Neutrophil (primary cell): ENCODE measurements around the gene RNLS.
"Not testable (repeated sequence)": the region's sequence is repeated elsewhere in the genome, so short reads cannot be mapped to it uniquely, and the experiment has no call there.

Experiments used
- H3K27ac ChIP-seq: fragments of 200-600 bp; sonication (generic); 2 replicates; pipeline ENCODE4 v1.5.1; 2016; ENCODE audit warnings: mild to moderate bottlenecking, moderate library complexity
- H3K27me3 ChIP-seq: fragments of 200-600 bp; sonication (generic); 2 replicates; pipeline ENCODE4 v1.6.0; 2016; ENCODE audit warnings: mild to moderate bottlenecking
- H3K36me3 ChIP-seq: fragments of 200-600 bp; sonication (generic); 2 replicates; pipeline ENCODE4 v1.5.1; 2017
- H3K4me1 ChIP-seq, 2 experiments: fragments of 200-600 bp in 1 of 2; sonication (generic) in 1 of 2; 1 replicate in 1 of 2; 2 replicates in 1 of 2; pipeline versions ENCODE4 v1.5.1 to v1.6.1; 2013 to 2016; ENCODE audit warnings: low read depth in 1 of 2, low read length in 1 of 2, mild to moderate bottlenecking in 1 of 2, moderate library complexity in 1 of 2; ENCODE audit not compliant: control insufficient read depth in 1 of 2, insufficient read depth in 1 of 2
- H3K4me3 ChIP-seq, 2 experiments: fragments of 200-600 bp in 1 of 2; sonication (generic) in 1 of 2; 1 replicate in 1 of 2; 2 replicates in 1 of 2; pipeline ENCODE4 v1.5.1; 2013 to 2016; ENCODE audit warnings: low read depth in 1 of 2, low read length in 1 of 2, mild to moderate bottlenecking in 1 of 2, moderate library complexity in 1 of 2
- H3K9me3 ChIP-seq: fragments of 200-600 bp; sonication (generic); 2 replicates; pipeline ENCODE4 v1.5.1; 2016
- TF ChIP-seq, protein P1 (sequence below): fragments of 200-600 bp; sonication (generic); IDR thresholded peaks from 2 replicates; pipeline ENCODE4 v1.5.1; 2016; ENCODE audit warnings: antibody characterized with exemption

The RNLS gene

DNA sequence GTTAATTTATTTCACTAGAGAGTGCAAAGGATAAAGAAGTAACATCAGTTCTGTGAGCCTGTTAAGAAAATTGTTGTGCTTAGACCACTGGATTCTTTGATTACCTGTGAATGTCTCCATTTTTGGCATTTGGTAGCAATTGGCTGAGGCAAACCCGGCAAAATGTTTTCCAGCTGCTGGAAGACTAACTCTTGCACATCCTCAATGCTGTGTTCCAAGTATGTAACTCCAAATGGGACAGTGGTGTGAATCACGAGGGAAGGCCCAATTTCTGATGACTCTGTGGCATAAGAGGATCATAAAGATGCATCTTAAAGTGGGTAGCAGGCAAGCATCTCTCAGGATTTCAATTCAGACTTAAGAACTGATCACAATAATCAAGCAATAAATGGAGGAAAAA, 268.8 kb downstream of the RNLS start:
- no peak overlapping the region for H3K4me3 ChIP-seq
- H3K27ac ChIP-seq = no peak overlapping the region
- TF ChIP-seq, protein P1, sequence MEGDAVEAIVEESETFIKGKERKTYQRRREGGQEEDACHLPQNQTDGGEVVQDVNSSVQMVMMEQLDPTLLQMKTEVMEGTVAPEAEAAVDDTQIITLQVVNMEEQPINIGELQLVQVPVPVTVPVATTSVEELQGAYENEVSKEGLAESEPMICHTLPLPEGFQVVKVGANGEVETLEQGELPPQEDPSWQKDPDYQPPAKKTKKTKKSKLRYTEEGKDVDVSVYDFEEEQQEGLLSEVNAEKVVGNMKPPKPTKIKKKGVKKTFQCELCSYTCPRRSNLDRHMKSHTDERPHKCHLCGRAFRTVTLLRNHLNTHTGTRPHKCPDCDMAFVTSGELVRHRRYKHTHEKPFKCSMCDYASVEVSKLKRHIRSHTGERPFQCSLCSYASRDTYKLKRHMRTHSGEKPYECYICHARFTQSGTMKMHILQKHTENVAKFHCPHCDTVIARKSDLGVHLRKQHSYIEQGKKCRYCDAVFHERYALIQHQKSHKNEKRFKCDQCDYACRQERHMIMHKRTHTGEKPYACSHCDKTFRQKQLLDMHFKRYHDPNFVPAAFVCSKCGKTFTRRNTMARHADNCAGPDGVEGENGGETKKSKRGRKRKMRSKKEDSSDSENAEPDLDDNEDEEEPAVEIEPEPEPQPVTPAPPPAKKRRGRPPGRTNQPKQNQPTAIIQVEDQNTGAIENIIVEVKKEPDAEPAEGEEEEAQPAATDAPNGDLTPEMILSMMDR = no peak

DNA sequence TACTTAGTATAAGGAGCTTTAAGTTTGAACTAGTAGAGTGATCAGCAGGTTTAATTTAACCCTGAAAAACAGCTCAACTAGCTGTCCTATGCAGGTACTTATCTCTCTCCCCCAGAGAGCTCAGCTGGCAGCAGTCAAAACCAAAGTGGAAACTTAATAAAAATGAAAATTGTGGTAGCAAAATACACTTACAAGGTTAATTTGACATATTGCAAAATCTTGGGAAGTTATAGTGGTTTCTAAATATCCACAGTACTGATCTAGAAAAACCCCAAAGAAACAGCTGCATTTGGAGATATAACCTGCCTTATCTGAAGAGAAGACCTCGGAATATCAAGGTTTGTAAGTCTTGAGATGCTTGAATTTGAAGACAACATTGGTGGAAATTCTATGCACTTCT, 269.2 kb downstream of the RNLS start:
- TF ChIP-seq, protein P1 = no peak
- H3K27me3 ChIP-seq = no peaks in the 10 kb centered on the region
- no peaks in the 10 kb centered on the region for H3K9me3 ChIP-seq
- H3K27ac ChIP-seq = no peak overlapping the region
- no peaks in the 10 kb centered on the region for H3K36me3 ChIP-seq
- no peak overlapping the region for H3K4me3 ChIP-seq
- H3K4me1 ChIP-seq = no peaks in the 10 kb centered on the region

More for the DNA sequence above, 268.8 kb downstream of the RNLS start:
- Histone ChIP-seq H3K4me1 (no peaks in the 10 kb centered on the region), H3K36me3 (no peaks in the 10 kb centered on the region), H3K9me3 (no peaks in the 10 kb centered on the region), H3K27me3 (no peaks in the 10 kb centered on the region)

DNA sequence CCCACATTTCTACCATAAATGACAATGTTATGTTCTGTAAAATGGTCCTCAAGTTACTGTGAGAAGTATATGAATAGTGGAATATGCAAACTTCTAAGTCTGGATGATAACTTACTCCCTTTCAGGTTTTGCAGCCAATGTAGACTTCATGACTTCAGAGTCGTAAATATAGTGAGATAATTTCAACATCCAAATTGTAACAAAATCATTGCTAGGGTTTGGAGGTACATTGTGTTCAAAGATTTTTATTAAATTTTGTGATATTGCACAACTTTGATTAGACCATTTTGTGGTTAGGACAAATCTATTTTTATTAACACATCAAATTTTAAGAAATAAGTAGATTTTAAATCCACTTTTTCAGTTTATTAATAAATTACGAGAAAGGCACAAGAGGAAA, 270.3 kb downstream of the RNLS start:
- Histone ChIP-seq H3K36me3 (no peaks in the 10 kb centered on the region), H3K4me3 (no peak overlapping the region)
- TF ChIP-seq, protein P1 = no peak

DNA sequence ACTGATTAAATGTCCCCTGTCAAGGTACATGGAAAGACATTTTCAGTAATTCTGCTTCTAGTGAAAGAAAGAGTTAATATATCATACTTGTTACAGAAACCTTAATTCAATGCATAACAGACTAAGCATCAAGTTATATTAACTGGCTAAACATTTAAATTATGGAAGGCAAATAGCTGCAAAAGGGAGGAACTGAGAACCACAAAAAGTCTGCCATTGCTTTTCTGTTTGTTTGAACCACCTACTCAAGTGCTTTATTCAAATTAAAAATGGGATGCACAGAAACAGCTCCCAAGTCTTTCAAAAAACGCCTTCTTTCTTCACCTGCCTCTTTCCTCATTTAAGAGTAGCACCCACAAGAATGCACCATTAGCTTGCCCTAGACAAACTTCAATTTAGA, 271.9 kb downstream of the RNLS start:
- Histone ChIP-seq H3K36me3 (no peaks in the 10 kb centered on the region), H3K27me3 (no peaks in the 10 kb centered on the region), H3K4me3 (no peak overlapping the region), H3K4me1 (no peaks in the 10 kb centered on the region), H3K27ac (no peak overlapping the region), H3K9me3 (no peaks in the 10 kb centered on the region)
- TF ChIP-seq, protein P1 = no peak

More for the DNA sequence above, 270.3 kb downstream of the RNLS start:
- no peak overlapping the region for H3K27ac ChIP-seq
- H3K9me3 ChIP-seq = no peaks in the 10 kb centered on the region
- no peaks in the 10 kb centered on the region for H3K27me3 ChIP-seq
- H3K4me1 ChIP-seq = no peaks in the 10 kb centered on the region

DNA sequence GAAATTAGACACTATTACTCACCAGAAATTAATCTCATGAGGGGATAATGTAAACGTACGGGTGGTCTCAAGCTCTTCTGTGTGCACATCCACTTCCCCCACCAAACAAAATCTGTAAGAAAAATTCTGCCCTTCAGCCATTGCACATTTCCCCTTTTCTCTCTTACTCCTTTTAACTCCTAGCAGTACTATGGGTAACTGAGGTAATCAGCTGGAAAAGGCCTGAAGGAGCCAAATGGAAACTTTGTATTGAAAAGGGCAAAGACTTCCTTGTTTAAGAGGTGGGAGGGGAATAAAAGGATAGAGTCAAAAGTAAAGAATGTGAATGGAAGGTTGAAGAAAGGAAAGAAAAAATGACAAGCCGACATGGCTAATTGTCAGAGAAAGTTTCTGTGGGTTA, 273.8 kb downstream of the RNLS start:
- TF ChIP-seq, protein P1 = no peak
- H3K27me3 ChIP-seq = no peaks in the 10 kb centered on the region
- H3K27ac ChIP-seq = no peak overlapping the region
- H3K4me3 ChIP-seq = no peak overlapping the region
- no peaks in the 10 kb centered on the region for H3K9me3 ChIP-seq
- no peaks in the 10 kb centered on the region for H3K4me1 ChIP-seq
- no peaks in the 10 kb centered on the region for H3K36me3 ChIP-seq

DNA sequence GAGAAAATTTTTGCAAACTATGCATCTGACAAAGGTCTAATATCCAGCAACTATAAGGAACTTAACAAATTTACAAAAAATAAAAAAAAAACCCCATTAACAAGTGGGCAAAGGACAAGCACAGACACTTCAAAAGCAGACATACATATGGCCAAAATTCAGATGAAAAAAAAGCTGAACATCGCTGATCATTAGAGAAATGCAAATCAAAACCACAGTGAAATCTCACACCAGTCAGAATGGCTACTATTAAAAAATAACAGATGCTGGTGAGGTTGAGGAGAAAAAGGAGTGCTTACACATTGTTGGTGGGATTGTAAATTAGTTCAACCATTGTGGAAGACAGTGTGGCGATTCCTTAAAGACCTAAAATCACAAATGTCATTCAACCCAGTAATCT, 274.8 kb downstream of the RNLS start:
- not testable (repeated sequence) for H3K4me1 ChIP-seq, H3K27me3 ChIP-seq, H3K9me3 ChIP-seq, H3K27ac ChIP-seq, H3K4me3 ChIP-seq, H3K36me3 ChIP-seq
